Glutamatergic neuron (in vitro differentiated cells): ENCODE measurements around the gene SYT17. TPM values are rescaled to one million over a fixed set of nuclear protein-coding genes. Genes with fewer than 3 reads are reported as not detected.

Experiments used
- DNase-seq: peaks from one replicate; pipeline ENCODE4 v3.0.0; 2022
- H3K27ac Mint-ChIP-seq: one replicate; pipeline ENCODE4 v1.8.0; 2020; ENCODE audit warnings: mild to moderate bottlenecking, mixed read lengths, inconsistent platforms; ENCODE audit not compliant: unreplicated experiment
- H3K27me3 Mint-ChIP-seq: one replicate; pipeline ENCODE4 v1.8.0; 2020; ENCODE audit warnings: mild to moderate bottlenecking, moderate library complexity, mixed read lengths, inconsistent platforms; ENCODE audit not compliant: unreplicated experiment
- H3K36me3 Mint-ChIP-seq: one replicate; pipeline ENCODE4 v1.8.0; 2020; ENCODE audit warnings: mild to moderate bottlenecking, mixed read lengths, inconsistent platforms; ENCODE audit not compliant: unreplicated experiment
- H3K4me1 Mint-ChIP-seq: one replicate; pipeline ENCODE4 v1.8.0; 2020; ENCODE audit warnings: mild to moderate bottlenecking, low read depth, mixed read lengths, inconsistent platforms; ENCODE audit not compliant: unreplicated experiment
- H3K4me3 Mint-ChIP-seq: one replicate; pipeline ENCODE4 v1.8.0; 2020; ENCODE audit warnings: mild to moderate bottlenecking, mixed read lengths, inconsistent platforms; ENCODE audit not compliant: unreplicated experiment
- H3K9me3 Mint-ChIP-seq: one replicate; pipeline ENCODE4 v1.8.0; 2020; ENCODE audit warnings: mild to moderate bottlenecking, moderate library complexity, mixed read lengths, inconsistent platforms; ENCODE audit not compliant: unreplicated experiment
- total RNA-seq: library from RNA; stranded (reverse); fragmentation: NEBNext Ultra II Directional; extraction: Animal tissue kit (Norgen Biotek cat#: 25700); gene quantifications from one replicate; pipeline ENCODE4 v1.2.1, GENCODE V29; 2021; ENCODE audit not compliant: unreplicated experiment
- TF ChIP-seq, protein P1 (sequence below): fragments of 200-600 bp; sonication (generic); IDR thresholded peaks from one replicate; pipeline ENCODE4 v1.5.0; 2021; ENCODE audit not compliant: partially characterized antibody, unreplicated experiment

SYT17 gene
- total RNA-seq, 1 donor from 2014 or later, result 10.0 TPM

DNA sequence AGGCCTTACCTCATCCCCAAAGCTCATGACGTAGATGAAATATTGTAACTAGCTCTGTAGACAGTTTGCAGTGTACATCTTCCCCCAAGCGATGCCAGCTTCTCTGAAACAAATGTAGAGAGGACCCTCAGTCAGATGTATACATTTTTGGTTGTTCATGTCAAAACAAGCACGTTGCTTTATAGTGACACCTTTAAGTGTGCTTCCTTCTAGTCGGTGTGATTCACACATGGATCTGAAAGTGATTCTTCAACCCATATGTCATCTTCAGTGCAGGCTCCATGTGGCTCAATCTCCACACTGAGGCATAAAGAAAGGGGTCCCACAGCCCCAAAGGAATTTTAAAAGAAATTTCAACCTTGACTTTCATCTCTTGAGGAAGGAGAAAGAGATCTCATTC is 86.6 kb downstream of the SYT17 start:
- Mint-ChIP-seq H3K4me3 (no peak overlapping the region), H3K4me1 (peaks cover 2% of the 10 kb centered on the region), H3K9me3 (no peaks in the 10 kb centered on the region), H3K27me3 (peaks cover 4% of the 10 kb centered on the region), H3K27ac (no peak overlapping the region), H3K36me3 (no peaks in the 10 kb centered on the region)
- no peak for DNase-seq
- TF ChIP-seq, protein P1, sequence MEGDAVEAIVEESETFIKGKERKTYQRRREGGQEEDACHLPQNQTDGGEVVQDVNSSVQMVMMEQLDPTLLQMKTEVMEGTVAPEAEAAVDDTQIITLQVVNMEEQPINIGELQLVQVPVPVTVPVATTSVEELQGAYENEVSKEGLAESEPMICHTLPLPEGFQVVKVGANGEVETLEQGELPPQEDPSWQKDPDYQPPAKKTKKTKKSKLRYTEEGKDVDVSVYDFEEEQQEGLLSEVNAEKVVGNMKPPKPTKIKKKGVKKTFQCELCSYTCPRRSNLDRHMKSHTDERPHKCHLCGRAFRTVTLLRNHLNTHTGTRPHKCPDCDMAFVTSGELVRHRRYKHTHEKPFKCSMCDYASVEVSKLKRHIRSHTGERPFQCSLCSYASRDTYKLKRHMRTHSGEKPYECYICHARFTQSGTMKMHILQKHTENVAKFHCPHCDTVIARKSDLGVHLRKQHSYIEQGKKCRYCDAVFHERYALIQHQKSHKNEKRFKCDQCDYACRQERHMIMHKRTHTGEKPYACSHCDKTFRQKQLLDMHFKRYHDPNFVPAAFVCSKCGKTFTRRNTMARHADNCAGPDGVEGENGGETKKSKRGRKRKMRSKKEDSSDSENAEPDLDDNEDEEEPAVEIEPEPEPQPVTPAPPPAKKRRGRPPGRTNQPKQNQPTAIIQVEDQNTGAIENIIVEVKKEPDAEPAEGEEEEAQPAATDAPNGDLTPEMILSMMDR, result no peak

DNA sequence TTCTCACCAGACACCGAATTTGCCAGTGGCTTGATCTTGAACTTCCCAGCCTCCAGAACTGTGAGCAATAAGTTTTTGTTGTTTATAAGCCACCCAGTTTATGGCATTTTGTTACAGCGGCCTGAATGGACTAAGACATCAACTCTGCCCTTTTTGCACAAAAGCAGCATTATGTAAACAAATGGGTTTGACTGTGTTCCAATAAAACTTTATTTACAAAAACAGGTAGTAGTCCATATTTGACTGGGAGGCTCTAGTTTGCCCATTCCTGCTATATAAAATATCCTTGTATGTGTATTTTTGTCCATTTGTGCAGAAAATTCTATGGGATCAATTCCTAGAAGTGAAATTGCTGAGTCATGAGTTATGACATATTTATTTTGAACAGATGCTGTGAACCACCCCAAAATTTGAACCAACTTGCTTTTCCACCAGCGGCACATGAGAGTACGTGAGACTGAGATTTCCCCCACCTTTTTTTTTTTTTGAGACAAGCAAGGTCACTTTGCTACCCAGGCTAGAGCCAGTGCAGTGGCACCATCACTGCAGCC is 96.2 kb downstream of the SYT17 start:
- TF ChIP-seq, protein P1, result no peak

DNA sequence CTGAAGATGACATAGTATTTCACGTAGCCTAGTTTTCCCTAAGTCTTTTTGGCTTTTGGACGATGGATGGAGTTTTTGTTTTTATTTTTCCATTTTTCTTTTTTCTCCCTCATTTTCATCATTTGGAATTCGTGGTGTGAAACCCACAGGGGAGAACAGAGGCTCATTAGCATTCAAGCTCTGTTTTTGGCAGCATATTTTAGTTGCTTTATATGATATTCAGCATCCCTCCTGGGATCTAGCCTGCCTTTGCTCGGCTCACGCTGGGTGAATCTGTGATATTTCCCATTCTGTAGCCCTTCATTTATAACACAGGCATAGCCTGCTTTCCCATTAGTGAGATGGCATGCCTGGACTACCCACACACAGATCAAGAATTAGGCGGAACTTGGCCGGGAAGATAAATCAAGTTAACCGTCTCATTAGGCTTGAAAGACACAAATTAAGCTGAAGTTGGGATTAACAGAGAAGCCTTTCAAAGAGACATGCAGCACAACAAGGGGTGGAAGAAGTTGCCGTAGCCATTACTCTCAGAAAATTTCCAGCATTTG is 97.4 kb downstream of the SYT17 start:
- Mint-ChIP-seq H3K9me3 (peaks cover 2% of the 10 kb centered on the region), H3K27ac (no peak overlapping the region), H3K27me3 (no peaks in the 10 kb centered on the region), H3K36me3 (peaks cover 16% of the 10 kb centered on the region), H3K4me1 (peaks cover 4% of the 10 kb centered on the region), H3K4me3 (no peak overlapping the region)
- TF ChIP-seq, protein P1, result no peak
- no peak for DNase-seq

More for the DNA sequence above, 96.2 kb downstream of the SYT17 start:
- peaks cover 4% of the 10 kb centered on the region for H3K4me1 Mint-ChIP-seq
- no peaks in the 10 kb centered on the region for H3K9me3 Mint-ChIP-seq
- H3K27ac Mint-ChIP-seq, result no peak overlapping the region
- H3K4me3 Mint-ChIP-seq, result no peak overlapping the region
- H3K36me3 Mint-ChIP-seq, result peaks cover 16% of the 10 kb centered on the region
- DNase-seq, result no peak
- no peaks in the 10 kb centered on the region for H3K27me3 Mint-ChIP-seq

DNA sequence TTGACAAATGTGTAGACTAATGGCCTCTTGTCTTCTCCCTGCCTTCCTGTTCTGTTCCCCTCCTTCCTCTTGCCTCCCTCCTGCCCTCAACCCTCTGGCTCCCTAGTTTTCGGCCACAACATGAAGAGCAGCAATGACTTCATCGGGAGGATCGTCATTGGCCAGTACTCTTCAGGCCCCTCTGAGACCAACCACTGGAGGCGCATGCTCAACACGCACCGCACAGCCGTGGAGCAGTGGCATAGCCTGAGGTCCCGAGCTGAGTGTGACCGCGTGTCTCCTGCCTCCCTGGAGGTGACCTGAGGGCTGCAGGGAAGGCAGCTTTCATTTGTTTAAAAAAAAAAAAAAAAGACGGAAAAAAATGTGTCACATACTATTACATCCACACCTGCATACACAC is 98.7 kb downstream of the SYT17 start:
- no peak for DNase-seq
- TF ChIP-seq, protein P1, result no peak
- Mint-ChIP-seq H3K27ac (no peak overlapping the region), H3K4me1 (peaks cover 4% of the 10 kb centered on the region), H3K27me3 (peaks cover 1% of the 10 kb centered on the region), H3K4me3 (no peak overlapping the region), H3K36me3 (peaks cover 16% of the 10 kb centered on the region), H3K9me3 (peaks cover 2% of the 10 kb centered on the region)

DNA sequence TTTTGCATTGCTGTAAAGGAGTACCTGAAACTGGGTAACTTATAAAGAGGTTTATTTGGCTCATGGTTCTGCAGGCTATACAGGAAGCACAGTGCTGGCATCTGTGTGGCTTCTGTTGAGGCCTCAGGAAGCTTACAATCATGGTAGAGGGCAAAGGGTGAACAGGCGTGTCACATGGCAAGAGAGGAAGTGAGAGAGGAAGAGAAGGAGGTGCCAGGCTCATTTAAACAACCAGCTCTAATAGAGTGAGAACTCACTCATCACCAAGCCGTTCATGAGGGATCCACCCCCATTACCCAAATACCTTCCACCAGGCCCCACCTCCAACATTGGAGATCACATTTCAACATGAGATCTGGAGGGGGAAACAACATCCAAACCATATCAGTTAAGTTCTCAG is 101.1 kb downstream of the SYT17 start:
- H3K4me1 Mint-ChIP-seq, result peaks cover 4% of the 10 kb centered on the region
- no peak overlapping the region for H3K4me3 Mint-ChIP-seq
- peaks cover 16% of the 10 kb centered on the region for H3K36me3 Mint-ChIP-seq
- H3K27ac Mint-ChIP-seq, result no peak overlapping the region
- TF ChIP-seq, protein P1, result no peak
- no peak for DNase-seq
- H3K27me3 Mint-ChIP-seq, result peaks cover 1% of the 10 kb centered on the region
- H3K9me3 Mint-ChIP-seq, result peaks cover 2% of the 10 kb centered on the region
